Forelimb muscle (tissue), 1 donor: ENCODE data around the gene TMEM151B. TPM values are rescaled to one million over a fixed set of nuclear protein-coding genes. Genes with fewer than 3 reads are reported as not detected.
A peak's percentile ranks its signal among the peaks of the same experiment; 100 is the strongest.

Source experiments
- DNase-seq: peaks from one replicate; pipeline ENCODE4 v3.0.0-alpha.2; 2013; ENCODE audit warnings: low read depth
- polyA plus RNA-seq: library from polyadenylated mRNA; unstranded; fragments of 120-200 nt; gene quantifications from one replicate; pipeline ENCODE4 v1.2.1, GENCODE V29; 2013; ENCODE audit not compliant: insufficient read length

The TMEM151B gene
- polyA plus RNA-seq, 1 donor = 0.25 TPM

- no peak for DNase-seq
These were observed 37.3 kb upstream of the TMEM151B start for GRCh38 chr6:44232676-44233566.

- no peak for DNase-seq
These were observed 36.6 kb upstream of the TMEM151B start for GRCh38 chr6:44233567-44234100.

DNA sequence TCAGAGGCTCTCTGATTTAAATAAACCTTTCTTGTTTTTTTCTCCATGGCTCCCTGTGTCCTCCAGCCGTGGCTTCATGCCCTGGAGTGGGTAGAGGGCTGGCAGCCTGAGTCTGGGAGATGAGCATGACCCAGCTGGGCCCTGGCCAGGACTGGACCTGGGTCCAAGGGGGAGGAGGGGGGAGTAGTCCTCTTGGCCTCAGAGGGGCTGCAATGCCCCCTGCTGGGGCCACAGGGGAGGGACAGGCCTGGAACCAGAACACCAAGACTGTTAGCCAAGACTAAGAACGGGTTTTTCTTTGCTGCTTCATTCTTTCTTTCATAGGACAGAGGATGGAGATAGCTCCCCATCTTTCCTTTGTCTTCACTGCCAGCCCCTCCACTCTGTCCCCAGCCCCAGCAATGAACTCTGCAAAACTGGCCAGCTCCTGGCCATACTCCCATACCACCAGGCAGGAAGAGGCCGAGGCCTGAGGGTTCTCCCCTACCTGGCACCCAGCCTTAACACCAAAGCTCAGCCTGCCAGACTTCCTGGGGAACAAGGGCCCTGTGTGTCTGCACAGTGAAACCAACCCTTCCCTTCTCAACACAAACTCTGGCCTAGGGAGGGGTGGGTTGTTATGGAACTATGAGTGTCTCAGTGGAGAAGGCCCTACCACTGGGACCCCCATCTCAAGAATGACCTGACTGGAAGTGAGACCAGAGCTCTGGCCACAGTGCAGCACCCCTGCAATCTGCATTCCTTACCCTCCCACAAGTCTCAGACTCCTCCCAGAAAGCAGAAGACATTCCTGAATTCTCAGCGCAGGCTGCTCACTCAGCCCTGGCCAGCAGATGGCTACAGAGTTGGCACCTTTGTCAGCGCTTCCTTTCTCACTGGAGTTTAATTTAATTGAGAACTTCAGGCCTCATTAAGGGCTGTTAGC, 35.9 kb upstream of the TMEM151B start:
- DNase-seq = no peak

- no peak for DNase-seq
These were observed 35.0 kb upstream of the TMEM151B start for GRCh38 chr6:44235269-44235668.

- DNase-seq = no peak
These were observed 34.2 kb upstream of the TMEM151B start for GRCh38 chr6:44235891-44236516.

DNA sequence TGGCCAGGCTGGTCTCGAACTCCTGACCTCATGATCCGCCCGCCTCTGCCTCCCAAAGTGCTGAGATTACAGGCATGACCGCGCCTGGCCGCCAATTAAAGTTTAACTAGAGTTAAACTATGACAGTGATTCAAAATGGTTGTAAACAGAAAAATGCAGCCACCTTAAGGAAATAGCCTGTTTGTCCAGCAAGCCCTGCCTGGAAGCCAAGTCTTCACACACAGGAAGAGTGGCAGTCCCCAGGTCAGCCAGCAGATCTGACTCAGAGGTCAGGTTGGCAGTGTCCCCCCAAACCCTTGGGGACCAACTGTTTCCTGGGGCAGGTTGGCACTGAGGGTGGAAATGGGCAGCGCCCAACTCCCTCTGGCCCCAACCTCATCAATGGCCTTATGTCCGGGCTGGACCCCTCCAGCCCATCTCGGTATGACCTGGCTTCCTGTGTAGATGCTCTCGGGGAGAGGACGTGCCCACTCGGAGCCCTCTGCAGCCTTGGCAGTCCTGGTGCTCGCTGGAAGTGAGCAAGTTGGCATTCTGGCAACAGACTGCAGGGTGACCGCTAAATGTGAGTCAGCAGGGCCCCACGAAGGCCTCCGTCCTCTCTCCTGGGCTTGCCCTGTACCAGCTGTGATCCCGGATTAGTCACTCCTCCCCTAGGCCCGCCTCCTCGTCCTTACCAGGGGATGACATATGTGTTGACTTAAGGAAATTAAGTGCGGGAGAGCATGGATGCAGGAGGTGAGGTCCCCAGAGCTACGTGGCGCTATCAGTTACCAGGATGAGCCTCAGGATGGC, 33.0 kb upstream of the TMEM151B start:
- DNase-seq = no peak

- no peak for DNase-seq
These were observed 32.3 kb upstream of the TMEM151B start for GRCh38 chr6:44237813-44238433.

DNA sequence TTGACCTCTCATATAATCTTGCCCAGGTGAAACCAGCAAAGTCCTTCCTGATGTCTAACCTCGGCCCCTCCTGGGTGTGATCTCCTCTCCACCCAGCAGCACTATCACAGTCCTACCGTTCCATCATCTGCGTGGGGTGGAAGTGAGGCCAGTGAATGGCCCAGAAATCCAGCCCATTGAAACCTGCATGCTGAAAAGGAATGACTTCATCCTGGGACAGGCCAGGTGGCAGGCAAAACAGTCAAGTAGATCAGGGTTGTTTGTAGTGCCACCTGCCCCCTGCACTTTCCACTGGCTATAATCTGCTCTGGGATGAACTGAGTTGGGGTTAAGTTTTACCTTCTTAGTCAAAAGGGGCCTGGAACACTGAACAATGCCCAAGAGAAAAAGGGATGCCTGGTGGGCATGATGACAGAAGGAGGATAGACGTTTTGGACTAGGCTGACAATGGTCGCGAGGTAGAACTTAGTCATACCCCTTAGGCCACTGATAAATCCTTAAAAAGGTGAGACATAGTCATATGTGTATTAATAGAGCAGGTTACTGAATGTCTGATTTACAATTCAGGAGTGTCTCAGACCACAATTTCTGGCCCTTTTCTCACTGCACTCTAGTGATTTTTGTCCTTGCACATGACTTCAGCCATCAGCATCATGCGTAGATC, 31.4 kb upstream of the TMEM151B start:
- no peak for DNase-seq

- no peak for DNase-seq
These were observed 26.9 kb upstream of the TMEM151B start for GRCh38 chr6:44243345-44243744.

DNA sequence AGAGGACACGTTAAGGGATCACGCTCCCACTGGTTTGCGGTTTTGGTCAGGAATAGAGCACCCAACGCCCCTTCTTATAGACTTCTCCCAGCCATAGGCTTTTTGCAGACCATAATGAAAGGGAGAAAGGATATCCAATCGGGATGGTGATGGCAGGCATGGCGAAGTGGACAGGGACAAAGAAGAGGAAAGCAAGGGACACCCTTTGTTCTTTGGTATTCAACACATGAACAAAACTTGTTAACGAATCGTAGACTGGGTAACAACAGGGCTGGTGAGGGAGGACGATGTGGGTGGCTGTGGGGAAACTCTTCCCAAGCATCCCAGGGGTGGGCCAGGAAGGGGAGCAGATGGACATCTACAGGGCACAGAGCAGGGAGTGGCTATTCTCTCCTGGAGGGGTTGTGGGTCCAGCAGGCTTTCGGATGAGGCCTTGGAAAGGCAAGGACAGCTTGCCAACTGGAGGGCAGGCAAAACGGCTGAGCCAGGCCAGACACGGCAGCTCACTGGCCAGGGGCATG, 24.8 kb upstream of the TMEM151B start:
- DNase-seq = no peak

DNA sequence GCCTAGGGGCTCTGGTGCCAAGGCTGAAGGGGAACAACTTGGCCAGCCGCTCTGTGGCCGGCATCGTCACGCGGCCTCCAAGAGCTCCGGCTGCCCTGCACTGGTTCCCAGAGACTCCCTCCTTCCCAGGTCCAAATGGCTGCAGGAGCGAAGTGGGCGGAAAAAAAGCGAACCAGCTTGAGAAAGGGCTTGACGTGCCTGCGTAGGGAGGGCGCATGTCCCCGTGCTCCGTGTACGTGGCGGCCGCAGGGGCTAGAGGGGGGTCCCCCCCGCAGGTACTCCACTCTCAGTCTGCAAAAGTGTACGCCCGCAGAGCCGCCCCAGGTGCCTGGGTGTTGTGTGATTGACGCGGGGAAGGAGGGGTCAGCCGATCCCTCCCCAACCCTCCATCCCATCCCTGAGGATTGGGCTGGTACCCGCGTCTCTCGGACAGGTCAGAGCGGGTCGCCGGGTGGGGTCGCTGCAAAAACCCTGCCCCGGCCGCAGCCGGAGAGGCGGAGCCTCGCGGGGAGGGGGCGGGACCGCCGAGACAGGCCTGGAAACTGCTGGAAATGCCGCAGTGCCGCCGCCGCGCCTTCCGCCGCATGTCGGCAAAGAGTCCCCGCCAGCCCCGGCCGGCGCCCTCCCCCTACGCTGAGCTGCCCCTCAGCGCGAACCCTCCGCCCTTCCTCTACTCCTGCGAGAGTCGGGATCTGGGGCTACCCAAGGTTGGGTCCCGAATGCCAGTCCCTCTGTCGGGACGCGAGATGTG, 24.2 kb upstream of the TMEM151B start:
- DNase-seq = no peak

- peak; percentile 86 for DNase-seq
These were observed 23.4 kb upstream of the TMEM151B start, which contains the start of gene HSP90AB1 for GRCh38 chr6:44246663-44247337. HSP90AB1 (plus strand) TSS chr6:44247101; CDS start chr6:44248630, 1,529 bp downstream.

DNA sequence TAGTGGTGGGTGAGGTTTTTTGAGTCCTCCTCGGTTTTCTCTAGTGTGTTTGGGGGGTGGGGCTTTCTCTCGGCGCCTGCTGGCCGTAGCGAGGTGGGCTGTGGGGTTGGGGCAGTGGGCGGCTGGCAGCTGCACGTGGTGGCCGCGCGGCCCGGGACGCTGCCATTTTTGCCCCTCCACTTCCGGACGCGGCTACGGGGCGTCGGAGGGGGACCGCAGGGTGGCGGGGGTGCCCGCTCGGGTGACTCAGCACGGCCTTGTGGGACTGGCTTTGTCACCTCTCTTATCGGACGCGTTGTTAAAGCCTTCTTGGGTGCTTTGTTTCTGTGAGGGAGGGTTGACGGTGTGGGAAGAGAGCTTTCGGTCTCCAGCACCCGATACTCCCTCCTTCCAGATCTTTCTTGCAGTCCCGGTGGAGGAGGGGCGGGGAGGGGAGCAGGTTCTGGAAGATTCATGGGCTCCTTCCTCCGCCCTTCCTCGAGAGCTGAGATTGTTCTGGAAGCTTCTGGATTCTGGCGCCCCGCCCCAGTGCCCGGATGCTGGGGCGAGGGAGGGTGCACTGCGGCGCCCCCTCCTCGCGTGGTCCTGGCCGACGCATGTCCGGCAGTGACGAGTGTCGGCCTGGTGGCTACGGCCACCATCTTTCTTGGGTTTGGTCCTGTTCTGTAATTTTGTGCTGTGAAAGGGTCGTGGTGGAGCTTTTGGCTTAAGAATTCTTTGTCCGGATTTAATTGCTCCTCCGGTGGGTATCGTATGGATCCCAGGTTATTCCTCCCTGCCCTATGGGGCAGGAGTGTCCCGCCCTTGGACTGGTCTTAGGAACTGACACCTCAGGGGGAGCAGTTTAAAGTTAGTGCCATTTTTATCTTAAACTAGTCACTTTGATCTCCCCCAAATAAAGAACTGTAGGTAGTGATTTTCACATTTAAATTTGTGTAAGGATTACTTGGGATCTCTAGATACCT, 22.6 kb upstream of the TMEM151B start:
- no peak for DNase-seq

DNA sequence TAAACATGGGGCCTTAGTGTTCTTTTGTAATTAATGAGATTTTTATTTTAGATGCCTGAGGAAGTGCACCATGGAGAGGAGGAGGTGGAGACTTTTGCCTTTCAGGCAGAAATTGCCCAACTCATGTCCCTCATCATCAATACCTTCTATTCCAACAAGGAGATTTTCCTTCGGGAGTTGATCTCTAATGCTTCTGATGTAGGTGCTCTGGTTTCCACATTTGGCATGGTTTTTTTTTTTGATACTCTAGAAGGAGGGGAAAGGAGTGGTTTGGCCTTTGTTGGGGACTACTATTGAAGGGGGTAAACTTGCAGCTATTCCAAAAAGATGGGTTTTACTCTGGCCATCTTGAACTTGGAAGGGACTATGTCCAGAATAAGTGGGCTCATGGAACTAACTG, 21.7 kb upstream of the TMEM151B start:
- no peak for DNase-seq

- DNase-seq = no peak
These were observed 21.0 kb upstream of the TMEM151B start for GRCh38 chr6:44249082-44249748.

DNA sequence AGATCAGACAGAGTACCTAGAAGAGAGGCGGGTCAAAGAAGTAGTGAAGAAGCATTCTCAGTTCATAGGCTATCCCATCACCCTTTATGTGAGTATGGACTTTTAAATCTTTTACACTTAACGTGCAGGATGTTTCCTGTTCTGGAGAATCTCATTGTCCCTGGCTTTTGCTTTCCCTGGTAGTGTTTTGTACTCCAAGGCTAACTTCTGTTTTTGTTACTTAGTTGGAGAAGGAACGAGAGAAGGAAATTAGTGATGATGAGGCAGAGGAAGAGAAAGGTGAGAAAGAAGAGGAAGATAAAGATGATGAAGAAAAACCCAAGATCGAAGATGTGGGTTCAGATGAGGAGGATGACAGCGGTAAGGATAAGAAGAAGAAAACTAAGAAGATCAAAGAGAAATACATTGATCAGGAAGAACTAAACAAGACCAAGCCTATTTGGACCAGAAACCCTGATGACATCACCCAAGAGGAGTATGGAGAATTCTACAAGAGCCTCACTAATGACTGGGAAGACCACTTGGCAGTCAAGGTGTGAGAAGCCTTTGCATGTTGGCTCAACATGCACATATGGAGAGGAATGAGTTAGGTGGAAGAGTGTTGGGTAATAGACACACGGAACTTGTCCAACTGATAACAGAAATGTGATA, 20.1 kb upstream of the TMEM151B start:
- DNase-seq = no peak
